T-cell (primary cell): ENCODE results near the gene COG6. TPM values are rescaled to one million over a fixed set of nuclear protein-coding genes. Genes with fewer than 3 reads are reported as not detected.

Experiments
- ATAC-seq, 4 experiments: fragments of 200-7000 bp in 3 of 4; fragments of 150-1000 bp in 1 of 4; cut with Tn5 transposase; replicated peaks in 1 of 4; 1 replicate in 3 of 4; 2 replicates in 1 of 4; pipeline ENCODE4 v1.10.0; 2021; ENCODE audit warnings: moderate library complexity in 3 of 4, mild to moderate bottlenecking in 2 of 4, moderate number of reproducible peaks in 1 of 4
- CTCF ChIA-PET, 2 donors: fragments of 300-600 bp; sonication (Branson Sonifier 250); formaldehyde crosslinking; loops; one replicate each; lab custom pipeline; 2022; ENCODE audit warnings: antibody characterized with exemption in 2 of 2; lab: Charles Lee
- POLR2A ChIA-PET, 2 donors: fragments of 300-600 bp; sonication (Branson Sonifier 250); formaldehyde crosslinking; loops; one replicate each; lab custom pipeline; 2022; ENCODE audit warnings: antibody characterized with exemption in 2 of 2; lab: Charles Lee
- DNase-seq, 35 experiments: peaks; one replicate each; pipeline versions ENCODE4 v3.0.0 to v3.0.0-alpha.2; 2013 to 2023
- H3K27ac ChIP-seq: one replicate; pipeline ENCODE4 v1.5.1; 2013; ENCODE audit warnings: low read length
- H3K27me3 ChIP-seq, 2 experiments: replicated peaks in 1 of 2; 1 replicate in 1 of 2; 2 replicates in 1 of 2; pipeline versions ENCODE4 v1.6.1 to v1.7.0; 2013; ENCODE audit warnings: low read length in 1 of 2, mixed read lengths in 1 of 2; ENCODE audit not compliant: control insufficient read depth in 2 of 2, insufficient read depth in 2 of 2; ENCODE audit errors: extremely low read depth in 1 of 2
- H3K36me3 ChIP-seq, 2 donors: 1 replicate in 1 of 2; 2 replicates in 1 of 2; pipeline versions ENCODE4 v1.6.1 to v1.7.0; 2013; ENCODE audit warnings: low read length in 1 of 2; ENCODE audit not compliant: control insufficient read depth in 2 of 2, insufficient read depth in 1 of 2; ENCODE audit errors: extremely low read depth in 1 of 2
- H3K4me1 ChIP-seq, 2 experiments: 1 replicate in 1 of 2; 2 replicates in 1 of 2; pipeline versions ENCODE4 v1.6.1 to v1.7.0; 2013; ENCODE audit warnings: low read length in 2 of 2, mixed read lengths in 1 of 2; ENCODE audit not compliant: insufficient read depth in 2 of 2, control insufficient read depth in 1 of 2; ENCODE audit errors: extremely low read depth in 1 of 2
- H3K4me3 ChIP-seq, 2 donors: 1 replicate in 1 of 2; 2 replicates in 1 of 2; pipeline versions ENCODE4 v1.5.1 to v1.7.0; 2013; ENCODE audit warnings: mild to moderate bottlenecking in 2 of 2, low read length in 1 of 2, moderate library complexity in 1 of 2; ENCODE audit not compliant: control insufficient read depth in 1 of 2; ENCODE audit errors: extremely low read depth in 1 of 2
- H3K9me3 ChIP-seq: 2 replicates; pipeline ENCODE4 v1.7.0; 2013
- H3K27ac Mint-ChIP-seq, 2 donors: one replicate each; pipeline ENCODE4 v1.8.0; 2020 to 2021; ENCODE audit warnings: mild to moderate bottlenecking in 2 of 2, mixed read lengths in 2 of 2
- H3K27me3 Mint-ChIP-seq, 2 donors: one replicate each; pipeline ENCODE4 v1.8.0; 2021 to 2022; ENCODE audit warnings: mixed read lengths in 2 of 2
- H3K36me3 Mint-ChIP-seq: one replicate; pipeline ENCODE4 v1.8.0; 2021; ENCODE audit warnings: mixed read lengths
- H3K4me1 Mint-ChIP-seq, 3 donors: one replicate each; pipeline ENCODE4 v1.8.0; 2020 to 2022; ENCODE audit warnings: mixed read lengths in 3 of 3, mild to moderate bottlenecking in 1 of 3
- H3K4me3 Mint-ChIP-seq, 3 donors: one replicate each; pipeline ENCODE4 v1.8.0; 2020 to 2022; ENCODE audit warnings: mild to moderate bottlenecking in 3 of 3, mixed read lengths in 3 of 3, moderate library complexity in 3 of 3
- H3K9me3 Mint-ChIP-seq, 3 donors: one replicate each; pipeline ENCODE4 v1.8.0; 2020 to 2022; ENCODE audit warnings: mixed read lengths in 3 of 3
- WGBS: methylation state at CpG from one replicate; pipeline ENCODE4 v1.1.5; 2013; ENCODE audit warnings: missing lambda C conversion rate; ENCODE audit not compliant: insufficient coverage; 5-methylcytosine and 5-hydroxymethylcytosine counted together
- total RNA-seq, 35 experiments: library from RNA in 6 of 35; stranded (reverse) in 6 of 35; fragments of 120-200 nt in 1 of 35; gene quantifications; one replicate each; pipeline versions ENCODE4 v1.2.1 to v1.2.4 and lab custom pipeline; 2013 to 2026

COG6 gene
- total RNA-seq, 5 donors from 2014 or later (not counting 1 experiment from before 2014, with no cell fraction given): 28.4 to 31.7 (median 30.7) TPM

DNA sequence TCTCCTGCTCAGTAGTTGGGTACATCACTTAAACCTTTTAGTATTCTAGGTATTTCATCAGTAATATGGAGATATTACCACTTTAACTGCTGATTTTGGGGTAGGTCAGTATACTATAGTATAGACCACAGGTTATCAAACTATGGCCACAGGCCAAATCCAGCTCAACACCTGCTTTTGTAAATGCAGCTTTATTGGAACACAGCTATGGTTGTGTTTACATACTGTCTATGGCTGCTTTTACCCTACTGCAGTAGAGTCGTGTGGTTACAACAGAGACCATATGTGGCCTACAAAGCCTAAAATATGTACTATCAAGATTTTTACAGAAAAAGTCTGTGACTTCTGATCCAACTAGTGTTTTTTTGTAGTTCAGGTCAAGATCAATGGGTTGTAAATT, 10.3 kb downstream of the COG6 start:
- POLR2A ChIA-PET: no interaction called here

DNA sequence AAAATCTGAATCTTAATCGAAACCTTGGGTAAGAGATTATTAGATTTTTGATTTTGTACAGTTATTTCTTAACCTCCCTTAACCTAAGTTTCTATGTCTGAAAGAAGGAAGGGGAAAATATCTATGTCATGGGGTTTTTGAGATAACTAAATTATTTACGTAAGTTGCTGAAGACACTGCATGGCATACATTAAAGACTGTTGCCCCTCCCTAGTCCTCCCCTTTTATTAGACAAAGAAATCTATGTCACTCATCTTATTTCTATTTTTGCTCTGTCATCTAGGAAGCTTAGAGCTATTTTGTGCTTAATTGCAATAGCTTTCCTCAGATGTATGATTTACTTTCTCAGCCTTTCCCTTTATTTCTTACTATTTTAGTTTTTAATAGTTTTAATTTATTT, 15.0 kb downstream of the COG6 start:
- Mint-ChIP-seq H3K27ac (no peak overlapping the region), H3K4me3 (no peak overlapping the region), H3K9me3 (peaks cover 0 to 5% (median 0%) of the 10 kb centered on the region in 3 donors), H3K27me3 (no peaks in the 10 kb centered on the region), H3K4me1 (no peaks in the 10 kb centered on the region), H3K36me3 (peaks cover 19% of the 10 kb centered on the region)
- WGBS: no CpG with 5 or more reads among the region's 2 CpGs
- ChIA-PET CTCF (interaction anchor here (0.6 to 1.2 kb wide), 2 partner anchors 620 to 1414 kb away, joined by 5 to 6 read pairs; no protein-coding TSS in a partner anchor), POLR2A (no interaction called here)
- ATAC-seq (no peak), DNase-seq (no peak)
- H3K36me3 ChIP-seq: peaks cover 0 to 19% of the 10 kb centered on the region in 2 donors
- no peaks in the 10 kb centered on the region for H3K27me3 ChIP-seq
- H3K4me1 ChIP-seq: no peaks in the 10 kb centered on the region
- H3K9me3 ChIP-seq: no peaks in the 10 kb centered on the region
- H3K4me3 ChIP-seq: no peak overlapping the region
- H3K27ac ChIP-seq: no peak overlapping the region

More for the DNA sequence above, 10.3 kb downstream of the COG6 start:
- no peaks in the 10 kb centered on the region for H3K27me3 ChIP-seq
- no peaks in the 10 kb centered on the region for H3K4me1 ChIP-seq
- no peak overlapping the region for H3K4me3 ChIP-seq
- ATAC-seq (no peak), DNase-seq (no peak)
- no CpG with 5 or more reads among the region's 1 CpG for WGBS
- peaks cover 0 to 6% (median 4%) of the 10 kb centered on the region in 3 donors for H3K4me1 Mint-ChIP-seq
- no peak overlapping the region for H3K27ac Mint-ChIP-seq
- H3K9me3 Mint-ChIP-seq: no peaks in the 10 kb centered on the region
- no peaks in the 10 kb centered on the region for H3K27me3 Mint-ChIP-seq
- no peak overlapping the region for H3K27ac ChIP-seq
- H3K4me3 Mint-ChIP-seq: no peak overlapping the region
- no peaks in the 10 kb centered on the region for H3K9me3 ChIP-seq
- CTCF ChIA-PET: no interaction called here
- peaks cover 0 to 37% of the 10 kb centered on the region in 2 donors for H3K36me3 ChIP-seq
- peaks cover 27% of the 10 kb centered on the region for H3K36me3 Mint-ChIP-seq

DNA sequence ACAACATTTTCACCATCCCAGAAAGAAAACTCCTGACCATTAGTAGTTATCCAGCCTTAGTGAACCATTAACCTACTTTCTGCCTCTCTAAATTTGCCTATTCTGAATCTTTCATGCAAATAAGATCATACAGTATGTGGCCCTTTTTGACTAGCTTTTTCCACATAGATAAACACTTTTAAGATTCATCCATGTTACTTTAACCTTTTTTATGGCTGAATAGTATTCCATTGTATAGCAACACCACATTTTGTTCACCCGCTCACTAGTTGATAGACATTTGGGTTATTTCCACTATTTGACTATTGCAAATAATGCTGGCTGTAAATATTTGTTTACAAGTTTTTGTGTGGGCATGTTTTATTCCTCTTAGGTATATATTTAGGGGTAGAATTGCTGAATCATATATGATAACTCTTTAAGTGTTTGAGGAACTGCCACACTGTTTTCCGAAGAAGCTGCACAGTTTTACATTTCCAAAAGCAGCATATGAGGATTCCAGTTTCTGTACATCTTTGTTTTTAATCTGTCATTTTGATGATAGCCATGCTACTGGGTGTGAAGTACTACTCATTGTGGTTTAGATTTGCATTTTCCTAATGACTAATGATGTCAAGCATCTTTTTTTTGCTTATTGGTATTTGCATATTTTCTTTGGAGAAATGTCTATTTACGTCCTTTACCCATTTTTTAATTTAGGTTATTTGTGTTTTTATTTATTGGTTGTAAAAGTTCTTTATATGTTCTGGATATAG, 17.1 kb downstream of the COG6 start:
- Histone ChIP-seq H3K27ac (no peak overlapping the region), H3K9me3 (no peaks in the 10 kb centered on the region), H3K27me3 (no peaks in the 10 kb centered on the region), H3K4me3 (no peak overlapping the region), H3K36me3 (peaks cover 0 to 8% of the 10 kb centered on the region in 2 donors), H3K4me1 (no peaks in the 10 kb centered on the region)
- Mint-ChIP-seq H3K9me3 (peaks cover 0 to 5% (median 0%) of the 10 kb centered on the region in 3 donors), H3K4me1 (peaks cover 0 to 2% (median 2%) of the 10 kb centered on the region in 3 donors), H3K36me3 (peaks cover 8% of the 10 kb centered on the region), H3K4me3 (no peak overlapping the region), H3K27ac (no peak overlapping the region), H3K27me3 (no peaks in the 10 kb centered on the region)
- ChIA-PET POLR2A (no interaction called here), CTCF (interaction anchor here (0.6 to 1.7 kb wide), 3 partner anchors 56 to 1014 kb away, joined by 5 read pairs; no protein-coding TSS in a partner anchor)
- ATAC-seq (no peak), DNase-seq (no peak)
- WGBS: 100% methylated on average over 1 of the region's 3 CpGs

GRCh38 chr13:39675904-39676303, 20.4 kb downstream of the COG6 start:
- ATAC-seq (no peak), DNase-seq (no peak)
- Mint-ChIP-seq H3K9me3 (peaks cover 0 to 5% (median 0%) of the 10 kb centered on the region in 3 donors), H3K36me3 (peaks cover 23% of the 10 kb centered on the region), H3K4me1 (peaks cover 0 to 2% (median 2%) of the 10 kb centered on the region in 3 donors), H3K27ac (no peak overlapping the region), H3K4me3 (no peak overlapping the region), H3K27me3 (no peaks in the 10 kb centered on the region)
- Histone ChIP-seq H3K27ac (no peak overlapping the region), H3K4me3 (no peak overlapping the region), H3K9me3 (no peaks in the 10 kb centered on the region), H3K4me1 (no peaks in the 10 kb centered on the region), H3K27me3 (no peaks in the 10 kb centered on the region), H3K36me3 (peaks cover 8 to 25% of the 10 kb centered on the region in 2 donors)
- ChIA-PET POLR2A (no interaction called here), CTCF (interaction anchor here (0.6 to 1.3 kb wide), 3 partner anchors 60 to 462 kb away, joined by 3 read pairs; no protein-coding TSS in a partner anchor)
- WGBS: no CpG with 5 or more reads among the region's 3 CpGs

GRCh38 chr13:39676315-39676876, 20.9 kb downstream of the COG6 start:
- Mint-ChIP-seq H3K27me3 (no peaks in the 10 kb centered on the region), H3K9me3 (peaks cover 0 to 5% (median 0%) of the 10 kb centered on the region in 3 donors), H3K4me3 (no peak overlapping the region), H3K4me1 (peaks cover 0 to 2% (median 2%) of the 10 kb centered on the region in 3 donors), H3K27ac (no peak overlapping the region), H3K36me3 (peaks cover 27% of the 10 kb centered on the region)
- Histone ChIP-seq H3K9me3 (no peaks in the 10 kb centered on the region), H3K27me3 (no peaks in the 10 kb centered on the region), H3K27ac (no peak overlapping the region), H3K4me1 (no peaks in the 10 kb centered on the region), H3K4me3 (no peak overlapping the region), H3K36me3 (peaks cover 8 to 26% of the 10 kb centered on the region in 2 donors)
- POLR2A ChIA-PET: no interaction called here
- CTCF ChIA-PET: interaction anchor here (1.0 to 1.9 kb wide), 4 partner anchors 10 to 65 kb away, joined by 3 to 5 read pairs (median 4); no protein-coding TSS in a partner anchor
- no CpG with 5 or more reads among the region's 1 CpG for WGBS
- ATAC-seq: no peak
- DNase-seq: peak in 16 of 35 experiments; percentile 2 to 73 (median 10)

GRCh38 chr13:39682310-39682709, 26.8 kb downstream of the COG6 start:
- ChIA-PET CTCF (interaction anchor here in 1 of 2 donors (0.8 to 3.5 kb wide), 5 partner anchors 37 to 1095 kb away, joined by 3 to 15 read pairs (median 4); no protein-coding TSS in a partner anchor), POLR2A (no interaction called here)
- no peak for ATAC-seq
- H3K36me3 Mint-ChIP-seq: peaks cover 27% of the 10 kb centered on the region
- H3K4me1 Mint-ChIP-seq: peaks cover 0 to 7% (median 4%) of the 10 kb centered on the region in 3 donors
- H3K4me1 ChIP-seq: no peaks in the 10 kb centered on the region
- WGBS: no CpG with 5 or more reads among the region's 2 CpGs
- no peak overlapping the region for H3K4me3 ChIP-seq
- no peak for DNase-seq
- no peaks in the 10 kb centered on the region for H3K27me3 ChIP-seq
- peak overlapping the region in 1 of 3 donors; percentile 13 for H3K4me3 Mint-ChIP-seq
- H3K27me3 Mint-ChIP-seq: no peaks in the 10 kb centered on the region
- H3K27ac ChIP-seq: no peak overlapping the region
- no peaks in the 10 kb centered on the region for H3K9me3 Mint-ChIP-seq
- peaks cover 8 to 25% of the 10 kb centered on the region in 2 donors for H3K36me3 ChIP-seq
- peak overlapping the region in 1 of 2 donors; percentile 28 for H3K27ac Mint-ChIP-seq
- H3K9me3 ChIP-seq: no peaks in the 10 kb centered on the region
